Measurements from ENCODE around the gene TINAGL1. TPM values are rescaled to one million over a fixed set of nuclear protein-coding genes. Genes with fewer than 3 reads are reported as not detected.
A peak's percentile ranks its signal among the peaks of the same experiment; 100 is the strongest.

Gene TINAGL1
- total RNA-seq, 4 donors from 2014 or later, result 139 to 354 (median 244) TPM

GRCh38 chr1:31548534-31548906 is 27.8 kb upstream of the TINAGL1 start:
- H3K4me1 ChIP-seq, result peaks cover 7 to 19% (median 12%) of the 10 kb centered on the region in 4 donors
- H3K4me3 ChIP-seq, result no peak overlapping the region
- no peak for DNase-seq (ENCODE audit: extremely low spot score)
- H3K27ac ChIP-seq (replicated peaks in 1 of 4), result no peak overlapping the region
- WGBS, result 36% methylated on average over 12 of the region's 12 CpGs
- no peaks in the 10 kb centered on the region for H3K9me3 ChIP-seq
- peaks cover 0 to 29% (median 2%) of the 10 kb centered on the region in 4 donors for H3K27me3 ChIP-seq
- intact Hi-C loops (cut with DNase I), result loop anchor here (5.0 to 10.0 kb wide), 4 partner anchors 84 to 361 kb away; no protein-coding TSS in a partner anchor
- H3K36me3 ChIP-seq, result no peaks in the 10 kb centered on the region
- no peak for TF ChIP-seq POLR2AphosphoS5 (IDR thresholded peaks at IDR 0.05)
- TF ChIP-seq, protein P1, sequence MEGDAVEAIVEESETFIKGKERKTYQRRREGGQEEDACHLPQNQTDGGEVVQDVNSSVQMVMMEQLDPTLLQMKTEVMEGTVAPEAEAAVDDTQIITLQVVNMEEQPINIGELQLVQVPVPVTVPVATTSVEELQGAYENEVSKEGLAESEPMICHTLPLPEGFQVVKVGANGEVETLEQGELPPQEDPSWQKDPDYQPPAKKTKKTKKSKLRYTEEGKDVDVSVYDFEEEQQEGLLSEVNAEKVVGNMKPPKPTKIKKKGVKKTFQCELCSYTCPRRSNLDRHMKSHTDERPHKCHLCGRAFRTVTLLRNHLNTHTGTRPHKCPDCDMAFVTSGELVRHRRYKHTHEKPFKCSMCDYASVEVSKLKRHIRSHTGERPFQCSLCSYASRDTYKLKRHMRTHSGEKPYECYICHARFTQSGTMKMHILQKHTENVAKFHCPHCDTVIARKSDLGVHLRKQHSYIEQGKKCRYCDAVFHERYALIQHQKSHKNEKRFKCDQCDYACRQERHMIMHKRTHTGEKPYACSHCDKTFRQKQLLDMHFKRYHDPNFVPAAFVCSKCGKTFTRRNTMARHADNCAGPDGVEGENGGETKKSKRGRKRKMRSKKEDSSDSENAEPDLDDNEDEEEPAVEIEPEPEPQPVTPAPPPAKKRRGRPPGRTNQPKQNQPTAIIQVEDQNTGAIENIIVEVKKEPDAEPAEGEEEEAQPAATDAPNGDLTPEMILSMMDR (IDR thresholded peaks at IDR 0.05), result no peak
- no peak for TF ChIP-seq POLR2A (IDR thresholded peaks at IDR 0.05; ENCODE audit: low read depth)

GRCh38 chr1:31548907-31549808 is 27.2 kb upstream of the TINAGL1 start:
- intact Hi-C loops (cut with DNase I), result loop anchor here (5.0 to 10.0 kb wide), 4 partner anchors 84 to 362 kb away; no protein-coding TSS in a partner anchor
- H3K27me3 ChIP-seq, result peaks cover 0 to 29% (median 2%) of the 10 kb centered on the region in 4 donors
- WGBS, result 9% methylated on average over 24 of the region's 24 CpGs
- DNase-seq (ENCODE audit: extremely low spot score), result peak; percentile 97
- H3K27ac ChIP-seq (replicated peaks in 1 of 4), result no peak overlapping the region
- H3K4me3 ChIP-seq, result peak overlapping the region in 1 of 4 donors; percentile 12
- no peaks in the 10 kb centered on the region for H3K36me3 ChIP-seq
- no peak for TF ChIP-seq POLR2AphosphoS5 (IDR thresholded peaks at IDR 0.05)
- TF ChIP-seq, protein P1 (IDR thresholded peaks at IDR 0.05), result peak in 2 of 3 experiments; percentile 91 to 95
- H3K4me1 ChIP-seq, result peaks cover 7 to 19% (median 12%) of the 10 kb centered on the region in 4 donors
- no peaks in the 10 kb centered on the region for H3K9me3 ChIP-seq

DNA sequence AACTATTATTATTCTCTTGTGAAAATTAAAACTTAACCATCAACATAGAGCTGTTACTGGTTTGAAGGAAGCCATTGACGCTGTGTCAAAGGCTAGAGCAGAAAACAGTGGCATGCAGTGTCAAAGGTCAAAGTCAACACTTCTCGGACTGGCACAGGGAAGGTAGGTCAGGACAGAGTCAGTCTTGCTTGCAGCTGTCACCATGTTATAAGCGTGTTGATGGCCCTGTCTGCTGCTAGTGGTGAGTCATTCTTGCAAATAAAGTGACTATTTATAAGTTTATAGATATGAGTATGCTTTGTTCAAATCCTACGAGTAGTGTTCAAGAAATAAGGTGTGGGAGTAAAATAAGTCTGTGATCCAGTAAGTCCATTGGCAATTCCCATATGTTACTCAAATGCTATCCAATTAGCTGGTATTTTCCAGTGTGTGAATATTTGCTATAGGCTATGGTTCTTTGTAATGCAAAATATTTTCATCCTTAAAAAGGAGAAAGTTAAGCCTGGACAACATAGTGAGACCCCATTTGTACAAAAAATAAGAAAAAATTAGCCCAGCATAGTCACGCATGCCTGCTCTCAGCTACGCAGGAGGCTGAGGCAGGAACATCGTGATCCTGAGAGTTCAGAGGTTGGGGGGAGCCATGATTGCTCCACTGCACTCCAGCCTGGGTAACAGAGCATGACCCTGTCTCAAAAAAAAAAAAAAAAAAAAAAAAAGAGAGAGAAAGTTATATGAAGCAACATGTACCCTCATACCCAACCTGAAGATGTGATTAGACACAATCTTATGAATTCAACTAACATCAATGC is 26.3 kb upstream of the TINAGL1 start:
- Histone ChIP-seq H3K27me3 (peaks cover 0 to 34% (median 2%) of the 10 kb centered on the region in 4 donors), H3K4me3 (no peak overlapping the region), H3K9me3 (no peaks in the 10 kb centered on the region), H3K27ac (replicated peaks in 1 of 4) (no peak overlapping the region), H3K36me3 (no peaks in the 10 kb centered on the region), H3K4me1 (peaks cover 7 to 19% (median 12%) of the 10 kb centered on the region in 4 donors)
- no peak for DNase-seq (ENCODE audit: extremely low spot score)
- intact Hi-C loops (cut with DNase I), result loop anchor here (5.0 to 10.0 kb wide), 4 partner anchors 85 to 363 kb away; no protein-coding TSS in a partner anchor
- TF ChIP-seq POLR2A (IDR thresholded peaks at IDR 0.05; ENCODE audit: low read depth), result no peak
- TF ChIP-seq, protein P1 (IDR thresholded peaks at IDR 0.05), result no peak
- no peak for TF ChIP-seq EP300 (IDR thresholded peaks at IDR 0.05)
- no peak for TF ChIP-seq POLR2AphosphoS5 (IDR thresholded peaks at IDR 0.05)
- 61% methylated on average over 7 of the region's 7 CpGs for WGBS

GRCh38 chr1:31551208-31551607 is 25.1 kb upstream of the TINAGL1 start:
- no peak for DNase-seq (ENCODE audit: extremely low spot score)

More at GRCh38 chr1:31551208-31551607, 25.1 kb upstream of the TINAGL1 start:
- Histone ChIP-seq H3K27ac (replicated peaks in 1 of 4) (no peak overlapping the region), H3K4me3 (no peak overlapping the region), H3K36me3 (no peaks in the 10 kb centered on the region), H3K4me1 (peaks cover 7 to 19% (median 12%) of the 10 kb centered on the region in 4 donors), H3K27me3 (peaks cover 0 to 39% (median 2%) of the 10 kb centered on the region in 4 donors), H3K9me3 (no peaks in the 10 kb centered on the region)
- WGBS, result 77% methylated on average over 1 of the region's 1 CpG
- TF ChIP-seq POLR2A (IDR thresholded peaks at IDR 0.05; ENCODE audit: low read depth), result no peak
- TF ChIP-seq POLR2AphosphoS5 (IDR thresholded peaks at IDR 0.05), result no peak
- TF ChIP-seq, protein P1 (IDR thresholded peaks at IDR 0.05), result no peak
- TF ChIP-seq EP300 (IDR thresholded peaks at IDR 0.05), result no peak
- intact Hi-C loops (cut with DNase I), result no loop called here

Measured in esophagus muscularis mucosa (tissue), 4 donors.